Mononuclear cell (primary cell): ENCODE results near the gene HPGDS. TPM values are rescaled to one million over a fixed set of nuclear protein-coding genes. Genes with fewer than 3 reads are reported as not detected.
"Not testable (repeated sequence)": the region's sequence is repeated elsewhere in the genome, so short reads cannot be mapped to it uniquely, and the experiment has no call there.

Experiments
- H3K27me3 ChIP-seq: 2 replicates; pipeline ENCODE4 v1.6.0; 2011; ENCODE audit warnings: low read length, control low read depth; ENCODE audit not compliant: insufficient read depth
- H3K4me1 ChIP-seq: 2 replicates; pipeline ENCODE4 v1.5.1; 2011; ENCODE audit warnings: mild to moderate bottlenecking, low read length, control low read depth; ENCODE audit not compliant: insufficient read depth
- H3K4me3 ChIP-seq: 2 replicates; pipeline ENCODE4 v1.5.1; 2011; ENCODE audit warnings: mild to moderate bottlenecking, low read length, moderate library complexity
- H3K9me3 ChIP-seq: 2 replicates; pipeline ENCODE4 v1.5.1; 2011; ENCODE audit warnings: low read depth, mild to moderate bottlenecking, control low read depth, low read length
- total RNA-seq: library from RNA; depleted of rRNA; stranded (reverse); fragments of >200 nt; gene quantifications from one replicate; pipeline ENCODE4 v1.2.3, GENCODE V29; 2012

HPGDS gene
- total RNA-seq, 1 donor: not detected

DNA sequence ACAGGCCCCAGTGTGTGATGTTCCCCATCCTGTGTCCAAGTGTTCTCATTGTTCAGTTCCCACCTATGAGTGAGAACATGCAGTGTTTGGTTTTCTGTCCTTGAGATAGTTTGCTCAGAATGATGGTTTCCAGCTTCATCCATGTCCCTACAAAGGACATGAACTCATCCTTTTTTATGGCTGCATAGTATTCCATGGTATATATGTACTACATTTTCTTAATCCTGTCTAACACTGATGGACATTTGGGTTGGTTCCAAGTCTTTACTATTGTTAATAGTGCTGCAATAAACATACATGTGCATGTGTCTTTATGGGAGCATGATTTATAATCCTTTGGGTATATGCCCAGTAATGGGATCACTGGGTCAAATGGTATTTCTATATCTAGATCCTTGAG lies 22.7 kb downstream of the HPGDS start:
- H3K27me3 ChIP-seq, H3K4me1 ChIP-seq, H3K9me3 ChIP-seq, H3K4me3 ChIP-seq: not testable (repeated sequence)

DNA sequence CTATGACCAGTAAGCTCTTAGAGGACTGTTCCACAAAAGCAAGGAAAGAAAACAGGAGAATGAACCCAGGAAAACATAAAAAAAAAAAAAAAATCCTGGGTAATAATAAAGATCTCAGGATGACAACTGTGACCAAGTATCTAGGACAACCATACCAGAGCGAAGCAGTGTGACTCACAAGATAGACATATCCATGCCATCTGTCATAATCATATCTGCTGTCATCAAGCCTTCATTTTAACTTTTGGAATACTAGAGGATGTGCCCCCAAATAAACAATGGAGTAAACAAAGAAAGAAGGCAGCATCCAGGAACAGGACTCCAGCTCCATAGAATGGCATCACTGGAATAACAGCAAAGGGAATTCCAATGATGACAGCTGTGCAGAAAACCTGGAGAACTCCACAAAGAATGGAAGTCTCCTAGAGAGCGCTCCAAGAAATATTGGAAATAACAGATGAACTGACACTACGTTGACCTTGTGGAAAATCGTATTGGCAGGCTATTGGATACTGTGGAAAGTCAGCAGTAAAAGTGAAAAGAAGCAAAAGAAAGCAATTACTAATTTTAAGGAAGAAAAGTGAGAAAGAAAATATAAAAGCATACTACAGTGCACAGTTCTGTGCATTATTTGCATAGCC lies 35.3 kb downstream of the HPGDS start:
- Histone ChIP-seq H3K4me1 (no peaks in the 10 kb centered on the region), H3K9me3 (no peaks in the 10 kb centered on the region), H3K4me3 (no peak overlapping the region), H3K27me3 (no peaks in the 10 kb centered on the region)

DNA sequence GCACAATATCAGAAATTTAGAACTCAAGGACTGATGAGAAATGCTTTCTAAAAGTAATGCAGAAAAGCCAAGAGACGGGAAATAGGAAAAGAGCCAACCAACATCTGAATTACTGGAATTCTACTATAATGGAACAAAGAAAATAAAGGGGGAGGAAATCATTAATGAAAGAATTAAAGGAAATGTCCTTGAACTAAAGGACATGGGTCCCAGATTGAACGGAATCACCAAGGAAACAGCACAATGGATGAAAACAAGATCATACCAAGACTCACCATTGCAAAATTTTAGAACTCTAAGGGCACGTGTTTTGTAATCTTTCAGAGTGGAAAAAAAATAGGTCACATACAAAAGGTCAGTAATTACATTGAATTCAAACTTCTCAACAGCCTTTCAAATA lies 35.9 kb downstream of the HPGDS start:
- H3K27me3 ChIP-seq: no peaks in the 10 kb centered on the region
- no peak overlapping the region for H3K4me3 ChIP-seq
- no peaks in the 10 kb centered on the region for H3K4me1 ChIP-seq
- no peaks in the 10 kb centered on the region for H3K9me3 ChIP-seq

DNA sequence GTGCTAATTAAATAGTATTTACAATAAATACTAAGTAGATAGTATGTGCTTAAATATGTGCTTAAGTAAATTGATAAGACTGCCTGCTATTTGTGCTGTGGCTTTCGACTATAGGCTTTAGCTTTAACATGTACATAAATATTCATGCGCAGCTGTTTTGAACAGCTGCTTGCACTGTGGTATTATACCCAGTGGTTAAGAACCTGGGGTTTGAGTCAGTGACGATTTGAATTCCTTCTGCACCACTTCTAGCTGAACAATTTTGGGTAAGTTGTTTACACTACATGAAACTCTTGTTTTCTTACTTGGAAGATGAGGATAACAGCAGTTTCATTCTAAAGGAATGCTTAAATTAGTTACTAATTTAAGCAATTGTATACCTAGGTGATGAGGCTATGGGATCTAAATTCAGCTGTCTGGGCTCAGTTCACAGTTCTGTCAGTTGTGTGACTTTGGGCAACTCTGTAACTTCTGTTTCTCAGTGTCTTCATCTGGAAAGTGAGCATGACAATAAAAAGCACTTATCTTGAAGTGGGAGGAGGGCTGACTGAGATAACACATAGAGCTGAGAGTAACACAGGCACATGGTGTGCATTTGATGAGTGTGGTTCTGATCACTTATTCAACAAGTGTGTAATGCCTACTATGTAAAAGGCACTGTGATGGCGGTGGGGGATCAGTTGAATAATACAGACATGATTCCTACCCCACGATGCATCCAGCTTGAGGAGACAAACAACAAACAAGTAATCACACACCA lies 37.0 kb downstream of the HPGDS start:
- H3K27me3 ChIP-seq: no peaks in the 10 kb centered on the region
- no peaks in the 10 kb centered on the region for H3K4me1 ChIP-seq
- H3K9me3 ChIP-seq: no peaks in the 10 kb centered on the region
- no peak overlapping the region for H3K4me3 ChIP-seq

DNA sequence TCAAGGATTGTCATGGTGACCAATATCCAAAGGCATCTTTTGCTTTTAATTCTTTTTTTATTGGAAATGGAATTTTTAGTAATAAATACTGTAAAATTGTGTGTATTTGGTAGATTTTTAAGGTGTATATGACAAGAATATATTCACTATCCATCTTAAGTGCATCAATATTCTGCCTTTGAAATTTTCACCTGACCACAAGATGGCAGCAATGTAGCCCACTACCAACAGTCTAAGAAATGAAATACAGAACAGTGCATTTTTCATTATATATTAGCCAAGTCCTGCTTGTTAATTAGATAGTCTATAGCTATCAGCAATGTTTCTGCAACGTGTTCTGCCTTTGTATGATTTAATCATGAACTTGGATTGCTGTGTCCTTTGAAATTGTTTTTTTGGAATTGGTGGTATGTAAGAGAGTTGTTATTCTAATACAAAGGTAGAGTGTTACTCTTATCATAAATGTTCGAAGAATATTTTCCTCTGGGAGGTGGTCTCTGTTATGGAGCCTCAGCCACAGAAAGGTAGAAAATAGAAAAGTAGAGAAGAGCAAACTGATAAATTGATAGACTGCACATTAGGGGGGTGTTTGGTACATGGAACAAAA lies 38.2 kb downstream of the HPGDS start:
- Histone ChIP-seq H3K4me3 (no peak overlapping the region), H3K4me1 (no peaks in the 10 kb centered on the region), H3K9me3 (no peaks in the 10 kb centered on the region), H3K27me3 (no peaks in the 10 kb centered on the region)

DNA sequence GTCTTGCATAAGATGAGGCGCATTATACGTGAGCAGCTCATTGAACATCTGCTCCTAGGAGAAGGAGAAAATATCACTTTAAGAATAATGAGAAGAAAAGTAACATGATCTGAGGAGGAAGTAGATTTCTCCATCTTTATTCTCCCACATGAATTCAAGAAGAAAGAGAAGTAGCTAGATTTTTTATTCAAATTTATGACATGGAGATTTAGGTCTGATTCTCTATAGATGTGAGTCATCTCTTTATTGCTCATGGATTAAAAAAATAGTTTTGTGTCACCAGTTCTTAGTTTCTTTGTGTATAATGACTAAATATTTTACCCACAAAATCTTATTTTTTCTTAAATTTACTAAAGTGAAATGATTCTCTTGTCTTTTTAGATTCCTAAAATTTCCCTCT lies 40.4 kb downstream of the HPGDS start:
- Histone ChIP-seq H3K27me3 (no peaks in the 10 kb centered on the region), H3K4me1 (no peaks in the 10 kb centered on the region), H3K4me3 (no peak overlapping the region), H3K9me3 (no peaks in the 10 kb centered on the region)

DNA sequence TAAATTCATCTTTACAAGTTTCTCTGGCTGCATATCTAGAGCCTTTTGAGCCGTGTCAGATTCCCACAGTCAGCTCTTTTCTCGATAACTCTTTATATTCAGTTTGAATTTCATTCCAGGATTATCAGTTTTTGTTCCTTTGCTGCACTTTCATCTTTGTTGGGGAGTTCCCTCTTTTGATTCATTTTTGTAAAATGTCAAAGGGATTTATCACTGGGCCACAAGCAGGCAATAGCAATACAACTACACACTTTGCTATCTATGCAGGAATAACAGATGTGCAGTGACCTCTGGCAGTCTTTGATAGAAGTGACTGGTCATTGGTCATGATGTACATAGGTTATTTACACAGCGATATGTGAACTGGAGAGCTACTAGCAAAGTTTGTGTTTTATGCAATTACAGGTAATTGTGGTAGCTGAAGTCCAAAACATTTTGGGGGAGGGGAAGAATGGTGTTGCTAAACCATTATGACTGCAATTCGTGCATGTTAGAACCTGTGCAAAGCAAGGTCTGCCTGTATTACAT lies 43.8 kb downstream of the HPGDS start:
- H3K27me3 ChIP-seq: no peaks in the 10 kb centered on the region
- H3K9me3 ChIP-seq: no peaks in the 10 kb centered on the region

DNA sequence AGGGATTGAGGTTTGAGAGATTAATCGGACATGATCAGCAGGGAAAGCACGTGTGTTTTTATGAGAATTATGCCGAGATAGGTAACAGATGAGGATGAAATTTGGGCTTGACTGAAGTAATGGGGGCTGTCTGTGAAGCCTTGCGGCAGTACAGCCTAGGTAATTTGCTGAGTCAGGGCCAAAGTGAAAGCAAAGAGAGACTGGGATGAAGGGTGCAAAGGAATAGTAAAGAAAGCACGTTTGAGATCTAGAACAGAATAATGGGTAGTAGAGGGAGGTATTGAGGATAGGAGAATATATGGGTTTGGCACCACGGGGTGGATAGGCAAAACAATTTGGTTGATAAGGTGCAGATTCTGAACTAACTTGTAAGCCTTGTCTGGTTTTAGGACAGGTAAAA lies 47.2 kb downstream of the HPGDS start:
- not testable (repeated sequence) for H3K27me3 ChIP-seq, H3K4me3 ChIP-seq, H3K4me1 ChIP-seq, H3K9me3 ChIP-seq

More for the DNA sequence above, 43.8 kb downstream of the HPGDS start:
- Histone ChIP-seq H3K4me1 (no peaks in the 10 kb centered on the region), H3K4me3 (no peak overlapping the region)

DNA sequence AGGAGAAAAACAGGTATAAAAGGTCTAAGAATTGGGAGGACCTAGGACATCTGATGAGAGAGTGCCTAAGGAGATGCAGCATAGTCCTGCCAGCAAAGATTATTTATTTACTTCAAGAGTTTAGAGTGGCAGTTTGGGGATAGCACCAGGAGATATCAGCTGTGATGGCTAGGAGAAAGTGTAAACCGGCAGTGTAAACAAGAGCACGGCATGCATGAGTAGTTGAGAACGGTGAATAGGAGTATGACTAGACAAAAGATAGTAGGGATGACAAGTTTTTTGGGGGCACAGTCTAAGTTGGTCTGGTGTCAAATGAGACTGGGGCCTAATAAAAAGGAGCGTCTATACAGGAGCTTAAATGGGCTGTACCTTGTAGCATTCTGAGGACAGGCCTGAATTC lies 48.7 kb downstream of the HPGDS start:
- H3K4me1 ChIP-seq, H3K27me3 ChIP-seq, H3K4me3 ChIP-seq, H3K9me3 ChIP-seq: not testable (repeated sequence)

DNA sequence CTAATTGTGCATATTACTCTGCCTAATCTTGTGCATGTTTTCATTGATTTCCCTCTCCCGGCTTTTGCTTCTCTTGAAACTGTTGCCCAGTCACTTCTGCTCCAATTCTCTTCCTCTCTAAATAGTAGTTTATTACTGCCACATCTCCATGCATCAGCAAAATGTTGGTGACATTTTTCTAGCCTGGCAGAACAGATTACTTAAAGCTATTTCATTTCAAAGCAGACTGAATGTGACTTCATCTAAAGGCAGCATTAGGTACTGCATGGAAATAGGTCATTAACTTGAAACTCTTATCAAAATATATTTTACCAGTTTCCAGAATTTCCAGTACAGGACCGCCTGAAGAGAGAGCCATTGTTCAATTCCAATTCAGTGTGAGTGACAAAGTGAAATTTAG lies 52.4 kb downstream of the HPGDS start:
- Histone ChIP-seq H3K27me3 (no peaks in the 10 kb centered on the region), H3K4me3 (no peak overlapping the region)

DNA sequence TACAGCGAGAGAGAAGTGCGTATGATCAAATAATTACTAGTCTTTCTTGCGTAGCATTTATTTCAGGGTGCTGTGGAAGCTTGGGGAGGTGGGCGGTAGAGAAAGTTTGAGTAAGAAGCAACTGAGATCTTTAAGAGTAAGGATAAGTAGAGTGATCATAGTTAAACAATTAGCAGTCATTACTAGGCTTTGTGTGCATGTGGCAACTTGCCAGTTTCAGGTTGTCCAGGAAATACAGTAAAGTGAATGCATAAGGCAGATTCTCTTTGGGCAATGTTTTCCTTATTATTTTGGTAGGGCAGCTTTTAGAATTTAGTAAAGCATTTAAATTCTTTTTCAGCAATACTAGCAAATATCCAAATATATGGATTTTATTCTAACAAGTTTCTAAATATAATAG lies 57.0 kb downstream of the HPGDS start:
- Histone ChIP-seq H3K4me1 (no peaks in the 10 kb centered on the region), H3K9me3 (no peaks in the 10 kb centered on the region), H3K4me3 (no peak overlapping the region), H3K27me3 (no peaks in the 10 kb centered on the region)

More for the DNA sequence above, 52.4 kb downstream of the HPGDS start:
- H3K9me3 ChIP-seq: no peaks in the 10 kb centered on the region
- no peaks in the 10 kb centered on the region for H3K4me1 ChIP-seq

DNA sequence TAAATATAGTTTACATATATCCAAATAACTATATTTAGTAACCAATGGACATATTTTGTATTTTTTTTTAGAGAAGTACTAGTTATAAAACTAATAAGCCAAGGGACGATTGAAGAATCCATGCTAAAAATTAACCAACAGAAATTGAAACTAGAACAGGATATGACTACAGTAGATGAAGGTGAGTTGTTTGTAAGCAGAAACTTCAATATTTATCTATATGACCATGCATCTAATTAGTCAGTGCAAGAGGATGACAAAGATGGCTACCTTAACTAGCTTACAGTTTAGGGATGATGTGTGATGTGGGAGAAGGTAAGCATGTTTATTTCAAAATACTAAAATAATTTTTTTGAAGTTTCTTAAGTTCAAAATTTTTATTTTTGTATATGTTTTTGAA lies 57.7 kb downstream of the HPGDS start:
- no peaks in the 10 kb centered on the region for H3K9me3 ChIP-seq

DNA sequence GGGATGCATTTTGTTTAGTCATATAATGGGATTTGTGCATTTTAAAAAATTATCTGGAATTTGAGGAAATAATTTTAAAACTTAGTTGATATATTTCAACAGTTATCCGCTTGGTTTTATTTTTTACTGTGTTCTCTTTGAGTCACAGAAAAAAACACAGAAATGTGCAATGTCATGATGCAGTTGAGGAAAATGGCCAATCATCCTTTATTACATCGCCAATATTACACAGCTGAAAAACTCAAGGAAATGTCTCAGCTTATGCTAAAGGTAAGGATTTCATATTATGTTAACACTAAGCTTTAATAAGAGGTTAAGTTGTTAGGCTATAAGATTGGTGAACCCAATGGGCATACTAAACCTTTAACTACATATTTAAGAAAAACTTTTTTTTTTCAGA lies 63.9 kb downstream of the HPGDS start:
- Histone ChIP-seq H3K4me1 (no peaks in the 10 kb centered on the region), H3K9me3 (no peaks in the 10 kb centered on the region), H3K27me3 (no peaks in the 10 kb centered on the region), H3K4me3 (no peak overlapping the region)

More for the DNA sequence above, 57.7 kb downstream of the HPGDS start:
- no peaks in the 10 kb centered on the region for H3K4me1 ChIP-seq
- no peaks in the 10 kb centered on the region for H3K27me3 ChIP-seq
- H3K4me3 ChIP-seq: no peak overlapping the region

DNA sequence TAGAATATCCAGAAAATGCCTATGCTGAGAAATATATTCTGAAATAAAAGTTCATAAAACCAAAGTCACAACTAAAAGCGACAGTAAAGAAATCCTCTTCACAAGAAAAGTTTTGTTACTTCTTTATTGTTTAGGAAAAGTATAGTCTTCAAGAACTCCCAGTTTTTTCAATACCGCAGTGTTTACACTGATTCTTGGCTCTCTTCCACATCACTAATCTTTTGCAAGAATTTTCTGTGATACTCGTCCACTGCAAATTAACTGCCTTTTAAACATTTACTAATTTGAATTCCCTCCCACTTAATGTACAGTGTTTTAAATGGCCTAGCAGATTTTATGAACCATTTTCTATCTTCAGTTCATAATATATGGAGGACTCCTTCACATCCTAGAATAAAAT lies 65.1 kb downstream of the HPGDS start:
- Histone ChIP-seq H3K4me3 (no peak overlapping the region), H3K4me1 (no peaks in the 10 kb centered on the region), H3K27me3 (no peaks in the 10 kb centered on the region), H3K9me3 (no peaks in the 10 kb centered on the region)

DNA sequence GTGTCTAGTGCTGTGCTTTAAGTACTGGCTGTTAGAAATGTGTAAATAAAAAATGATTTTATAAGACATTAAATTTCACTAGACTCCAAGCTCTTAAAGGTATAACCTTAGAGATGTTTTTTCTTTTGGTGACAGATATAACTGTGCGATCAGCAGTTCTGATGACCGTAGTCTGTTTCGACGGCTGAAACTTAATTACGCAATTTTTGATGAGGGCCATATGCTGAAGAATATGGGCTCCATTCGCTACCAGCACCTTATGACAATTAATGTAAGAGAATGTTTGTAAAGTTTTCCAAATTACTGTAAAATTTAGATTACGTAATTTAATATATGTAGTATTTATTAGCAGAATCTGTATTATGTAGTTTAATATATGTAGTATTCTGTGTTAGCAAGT lies 66.4 kb downstream of the HPGDS start:
- H3K4me1 ChIP-seq: no peaks in the 10 kb centered on the region
- H3K4me3 ChIP-seq: no peak overlapping the region
- no peaks in the 10 kb centered on the region for H3K9me3 ChIP-seq
- H3K27me3 ChIP-seq: no peaks in the 10 kb centered on the region
